Uterus (tissue), 2 donors: Measurements from ENCODE around the gene TICRR.

Source experiments
- CTCF ChIP-seq, 4 experiments: fragments of 200-600 bp in 2 of 4; fragments of 450-650 bp in 2 of 4; sonication (generic) in 2 of 4; IDR thresholded peaks; one replicate each; pipeline ENCODE4 v1.5.1; 2016 to 2019; ENCODE audit warnings: antibody characterized with exemption in 4 of 4, mild to moderate bottlenecking in 2 of 4, moderate library complexity in 1 of 4
- POLR2A ChIP-seq, 2 donors: fragments of 450-650 bp; IDR thresholded peaks; one replicate each; pipeline ENCODE4 v1.6.1; 2016; ENCODE audit warnings: antibody characterized with exemption in 2 of 2, mild to moderate bottlenecking in 1 of 2, moderate library complexity in 1 of 2

- TF ChIP-seq CTCF (IDR thresholded peaks at IDR 0.05) (no peak), POLR2A (IDR thresholded peaks at IDR 0.05) (no peak)
Measured at GRCh38 chr15:89629829-89630228, 54.6 kb downstream of the TICRR start.
